Suprapubic skin (tissue), 4 donors: ENCODE results near the gene TRIM9.

Source experiments
- CTCF ChIP-seq, 2 donors: fragments of 200-600 bp in 1 of 2; fragments of 450-650 bp in 1 of 2; sonication (generic) in 1 of 2; IDR thresholded peaks; one replicate each; pipeline ENCODE4 v1.5.1; 2016 to 2019; ENCODE audit warnings: antibody characterized with exemption in 2 of 2, mild to moderate bottlenecking in 1 of 2, moderate library complexity in 1 of 2
- EP300 ChIP-seq: sonication (generic); formaldehyde crosslinking; IDR thresholded peaks from one replicate; pipeline ENCODE4 v1.6.1; 2017; ENCODE audit warnings: antibody characterized with exemption
- POLR2A ChIP-seq, 2 donors: fragments of 450-650 bp; IDR thresholded peaks; one replicate each; pipeline ENCODE4 v1.6.1; 2017; ENCODE audit warnings: antibody characterized with exemption in 2 of 2, mild to moderate bottlenecking in 2 of 2, moderate library complexity in 2 of 2
- POLR2AphosphoS5 ChIP-seq, 3 donors: sonication (generic); formaldehyde crosslinking; IDR thresholded peaks; one replicate each; pipeline ENCODE4 v1.6.1; 2017; ENCODE audit warnings: antibody characterized with exemption in 3 of 3

- no peak for TF ChIP-seq POLR2AphosphoS5 (IDR thresholded peaks at IDR 0.05)
- TF ChIP-seq CTCF (IDR thresholded peaks at IDR 0.05), result no peak
- no peak for TF ChIP-seq POLR2A (IDR thresholded peaks at IDR 0.05)
- TF ChIP-seq EP300, result no peak
These were observed 14.7 kb upstream of the TRIM9 start for GRCh38 chr14:51109651-51110050.
